HG03039 (cell line): Measurements from ENCODE around the gene RAB10.
"Not testable (repeated sequence)": the region's sequence is repeated elsewhere in the genome, so short reads cannot be mapped to it uniquely, and the experiment has no call there.

Source experiments
- ATAC-seq: cut with Tn5 transposase; IDR thresholded peaks from one replicate; pipeline ENCODE4 v1.9.1; 2021; ENCODE audit warnings: mild to moderate bottlenecking, moderate library complexity; ENCODE audit not compliant: unreplicated experiment

The RAB10 gene

DNA sequence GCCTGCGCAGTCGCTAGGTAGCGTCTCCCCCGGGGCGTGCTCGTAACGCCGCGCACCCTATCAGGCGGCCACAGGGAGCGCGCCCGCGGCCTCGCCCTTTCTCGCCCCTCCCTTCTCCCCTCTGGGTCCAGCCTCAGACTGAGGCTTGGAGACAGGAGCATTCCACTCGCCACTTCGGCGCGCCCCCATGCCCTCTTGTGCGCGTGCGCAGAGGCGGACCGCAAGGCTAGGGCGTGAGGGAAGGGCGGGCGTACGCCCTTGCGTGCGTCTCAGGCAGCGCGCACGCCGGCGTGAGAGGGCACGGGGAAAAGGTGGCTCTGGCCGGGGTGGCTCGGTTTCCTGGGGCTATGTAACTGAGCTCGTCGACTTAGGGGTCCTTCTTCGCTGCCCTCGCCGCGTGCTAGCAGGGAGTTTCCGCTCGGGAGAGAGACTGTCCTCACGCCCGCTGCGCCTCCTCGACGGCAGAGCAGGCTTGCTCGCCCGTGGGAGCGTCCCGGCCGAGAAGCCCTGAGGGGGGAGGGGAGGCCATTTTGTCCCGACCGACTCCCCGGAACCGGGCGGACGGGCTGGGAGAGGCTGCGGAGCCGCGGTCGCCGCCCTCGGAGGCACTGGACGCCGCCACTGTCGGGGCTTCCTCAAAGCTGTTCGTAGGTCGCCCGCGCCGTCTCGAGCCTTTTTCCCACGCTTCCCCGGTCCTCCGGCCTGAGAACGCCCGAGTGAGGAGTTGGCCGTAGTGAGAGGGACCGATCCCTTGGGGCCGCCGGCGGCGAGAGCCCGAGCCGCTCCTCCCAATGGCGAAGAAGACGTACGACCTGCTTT is at the start of gene RAB10:
Gene RAB10 (plus strand): TSS at position 267 of the 819 bp plus-strand sequence. CDS start 525 bp downstream, at position 792.
- peak; percentile 93 for ATAC-seq

DNA sequence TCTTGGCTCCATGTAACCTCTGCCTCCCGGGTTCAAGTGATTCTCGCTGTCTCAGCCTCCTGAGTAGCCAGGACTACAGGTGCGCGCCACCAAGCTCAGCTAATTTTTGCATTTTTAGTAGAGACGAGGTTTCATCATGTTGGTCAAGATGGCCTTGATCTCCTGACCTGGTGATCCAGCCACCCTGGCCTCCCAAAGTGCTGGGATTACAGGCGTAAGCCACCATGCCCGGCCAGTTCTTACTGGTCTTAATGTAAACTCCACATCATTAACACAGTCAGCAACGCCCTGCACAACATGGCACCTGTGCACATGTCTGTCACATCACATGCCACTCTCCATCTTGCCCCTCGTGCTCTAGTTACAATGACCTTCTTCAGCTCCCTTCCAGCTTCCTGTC is 45.8 kb upstream of the RAB10 start:
- no peak for ATAC-seq

DNA sequence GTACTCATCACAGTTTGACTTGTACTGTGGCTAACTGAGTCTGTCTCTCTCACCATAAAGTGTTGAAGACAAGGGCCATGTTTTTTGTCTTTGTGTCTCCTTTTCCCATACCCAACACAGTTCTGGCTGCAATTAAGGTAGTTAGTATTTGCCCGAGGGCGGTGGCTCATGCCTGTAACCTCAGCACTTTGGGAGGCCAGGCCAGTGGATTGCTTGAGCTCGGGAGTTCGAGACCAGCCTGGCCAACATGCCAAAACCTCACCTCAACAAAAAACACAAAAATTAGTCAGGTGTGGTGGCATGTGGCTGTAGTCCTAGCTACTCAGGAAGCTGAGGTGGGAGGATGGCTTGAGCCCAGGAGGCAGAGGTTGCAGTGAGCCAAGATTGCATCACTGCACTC is 44.7 kb upstream of the RAB10 start:
- ATAC-seq, result no peak

DNA sequence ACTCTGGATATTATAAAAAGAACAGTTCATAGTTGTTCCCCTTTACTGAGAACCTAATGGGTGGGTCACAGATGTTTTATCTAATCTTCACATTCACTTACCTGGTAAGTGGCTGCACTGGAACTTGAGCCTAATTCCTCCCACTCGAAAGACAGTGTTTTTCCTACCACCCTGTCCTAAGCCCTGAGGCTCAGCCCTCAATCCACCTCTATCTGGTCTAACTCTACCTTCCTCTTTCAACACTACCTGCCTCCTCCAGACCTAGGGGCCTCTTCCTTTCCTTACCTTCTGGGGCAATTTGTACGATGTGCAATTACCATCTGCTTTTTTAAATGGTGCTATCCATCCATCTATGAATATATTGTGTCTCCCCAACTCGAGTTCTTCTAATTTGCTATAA is 41.9 kb upstream of the RAB10 start:
- ATAC-seq, result no peak

- no peak for ATAC-seq
Observed at GRCh38 chr2:25992556-25992955, 41.3 kb upstream of the RAB10 start.

DNA sequence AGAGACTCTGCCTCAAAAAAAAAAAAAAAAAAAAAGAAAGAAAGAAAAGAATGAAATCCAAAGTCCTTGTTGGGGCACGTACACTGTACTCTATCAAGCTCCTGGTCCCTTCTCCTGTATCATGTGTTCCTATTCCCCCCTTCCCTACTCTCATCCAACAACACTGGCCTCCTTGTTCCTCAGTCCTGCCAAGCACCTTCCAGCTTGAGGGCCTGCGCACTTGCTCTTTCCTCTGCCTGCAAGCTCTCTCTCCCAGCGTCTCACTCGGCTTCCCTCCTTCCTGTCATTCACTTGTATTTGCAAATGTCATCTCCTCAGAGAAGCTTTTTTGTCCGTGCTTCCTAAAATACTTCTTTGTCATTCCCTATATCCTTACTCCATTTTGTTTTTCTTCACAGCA is 40.8 kb upstream of the RAB10 start:
- no peak for ATAC-seq

DNA sequence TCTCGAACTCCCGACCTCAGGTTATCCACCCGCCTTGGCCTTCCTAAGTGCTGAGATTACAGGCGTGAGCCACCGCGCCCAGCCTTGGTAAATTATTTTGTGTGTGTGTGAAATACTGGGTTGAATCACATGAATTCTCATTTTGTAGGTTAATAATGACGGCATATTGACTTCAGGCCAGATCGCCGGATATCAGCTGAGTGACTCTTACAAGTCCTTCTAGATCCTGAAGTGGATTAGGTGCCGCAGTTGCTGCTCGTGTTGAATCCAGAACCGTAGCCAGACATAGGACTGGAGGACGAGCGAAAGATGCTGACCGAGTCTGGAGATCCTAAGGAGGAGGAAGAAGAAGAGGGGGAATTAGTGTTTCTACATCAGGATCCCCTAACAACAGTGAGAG is 39.4 kb upstream of the RAB10 start:
- ATAC-seq, result no peak

GRCh38 chr2:25996844-25997243 is 37.0 kb upstream of the RAB10 start:
- ATAC-seq, result no peak

GRCh38 chr2:25998816-25999383 is 35.0 kb upstream of the RAB10 start:
- ATAC-seq, result not testable (repeated sequence)

DNA sequence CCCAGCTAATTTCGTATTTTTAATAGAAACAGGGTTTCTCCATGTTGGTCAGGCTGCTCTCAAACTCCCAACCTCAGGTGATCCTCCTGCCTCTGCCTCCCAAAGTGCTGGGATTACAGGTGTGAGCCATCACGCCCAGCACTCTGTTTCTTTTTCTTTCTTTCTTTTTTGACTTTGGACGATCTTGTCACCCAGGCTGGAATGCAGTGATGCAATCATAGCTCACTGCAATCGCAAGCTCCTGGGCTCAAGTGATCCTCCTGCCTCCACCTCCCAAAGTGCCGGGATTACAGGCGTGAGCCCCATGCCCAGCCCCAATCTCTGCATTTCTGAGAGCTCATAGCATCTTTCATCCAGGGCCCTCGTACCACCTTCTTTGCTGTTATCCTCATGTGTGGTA is 34.5 kb upstream of the RAB10 start:
- not testable (repeated sequence) for ATAC-seq

DNA sequence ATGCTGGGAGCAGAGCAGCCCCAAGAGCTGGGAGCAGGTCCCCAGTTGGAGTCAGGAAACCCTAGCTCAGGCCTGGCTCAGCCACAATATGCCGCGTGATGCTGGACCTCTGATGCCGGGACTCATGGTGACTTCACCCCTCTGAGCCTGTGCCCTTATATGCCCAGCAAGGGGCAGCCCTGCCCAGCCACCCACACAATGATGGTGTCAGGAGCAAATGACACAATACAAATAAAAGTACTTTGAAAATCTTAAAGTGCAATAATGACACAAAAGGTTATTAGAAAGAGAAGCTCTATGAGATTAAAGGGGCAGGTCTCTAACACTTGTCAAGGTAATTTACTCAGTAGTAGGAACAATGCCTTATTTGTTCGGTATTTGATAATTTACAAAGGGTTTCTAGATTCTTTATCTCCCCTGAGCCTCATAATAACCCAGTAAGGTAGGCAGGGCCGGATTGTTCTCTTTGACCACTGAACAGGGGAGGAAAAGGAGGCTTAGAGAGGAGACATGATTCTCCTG is 33.3 kb upstream of the RAB10 start:
- no peak for ATAC-seq

DNA sequence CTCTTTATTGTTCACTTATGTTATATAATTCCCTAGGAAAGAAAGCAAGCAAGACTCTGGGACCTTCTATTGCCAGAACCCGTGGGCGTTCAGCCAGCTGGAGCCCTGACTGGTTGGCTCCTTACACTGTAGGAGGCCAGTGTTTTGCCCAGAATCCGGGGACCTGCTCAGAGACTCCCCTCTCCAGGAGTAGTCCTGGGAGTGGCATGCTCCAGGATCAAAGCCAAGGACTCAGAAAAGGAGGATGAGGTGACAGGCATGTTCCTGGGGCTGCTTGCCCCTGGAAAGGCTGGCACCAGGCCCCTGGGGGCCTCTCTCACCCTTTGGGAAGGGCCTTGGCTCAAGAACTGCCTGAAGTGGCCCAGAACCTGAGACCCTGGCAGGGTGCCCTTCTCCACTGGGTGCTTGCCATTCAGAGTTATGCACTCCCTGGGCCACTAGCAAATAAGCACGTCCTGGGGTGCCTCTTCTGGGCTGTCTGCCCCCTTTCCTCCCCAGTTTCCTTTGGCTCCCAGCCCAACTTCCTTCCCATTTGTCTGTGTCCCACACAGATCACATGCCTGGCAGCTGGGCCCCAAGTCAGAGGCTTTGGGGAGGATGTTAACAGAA is 32.0 kb upstream of the RAB10 start:
- no peak for ATAC-seq

- no peak for ATAC-seq
Observed at GRCh38 chr2:26002632-26003310, 31.1 kb upstream of the RAB10 start.

GRCh38 chr2:26008095-26008494 is 25.8 kb upstream of the RAB10 start:
- ATAC-seq, result no peak

GRCh38 chr2:26008851-26009566 is 24.9 kb upstream of the RAB10 start:
- ATAC-seq, result no peak

DNA sequence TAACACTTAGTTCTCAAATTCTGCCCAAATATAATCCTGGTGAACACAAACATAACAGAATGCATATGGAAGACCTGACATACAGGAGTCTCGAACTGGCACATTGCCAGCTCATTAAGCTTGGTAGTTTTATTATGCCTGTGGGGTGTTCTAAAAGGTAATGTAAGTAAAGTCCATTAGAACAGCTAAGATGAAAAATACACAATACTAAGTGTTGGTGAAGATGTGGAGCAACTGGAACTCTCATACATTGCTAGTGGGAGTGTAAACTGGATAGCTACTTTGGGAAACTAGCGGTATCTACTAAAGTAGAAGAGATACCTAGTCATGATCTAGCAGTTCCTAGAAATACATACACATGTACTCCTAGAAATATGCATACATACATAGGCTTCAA is 24.3 kb upstream of the RAB10 start:
- no peak for ATAC-seq

GRCh38 chr2:26010943-26011342 is 22.9 kb upstream of the RAB10 start:
- ATAC-seq, result no peak

- ATAC-seq, result no peak
Observed at GRCh38 chr2:26011609-26011989, 22.3 kb upstream of the RAB10 start.

- no peak for ATAC-seq
Observed at GRCh38 chr2:26011990-26012856, 21.7 kb upstream of the RAB10 start.

DNA sequence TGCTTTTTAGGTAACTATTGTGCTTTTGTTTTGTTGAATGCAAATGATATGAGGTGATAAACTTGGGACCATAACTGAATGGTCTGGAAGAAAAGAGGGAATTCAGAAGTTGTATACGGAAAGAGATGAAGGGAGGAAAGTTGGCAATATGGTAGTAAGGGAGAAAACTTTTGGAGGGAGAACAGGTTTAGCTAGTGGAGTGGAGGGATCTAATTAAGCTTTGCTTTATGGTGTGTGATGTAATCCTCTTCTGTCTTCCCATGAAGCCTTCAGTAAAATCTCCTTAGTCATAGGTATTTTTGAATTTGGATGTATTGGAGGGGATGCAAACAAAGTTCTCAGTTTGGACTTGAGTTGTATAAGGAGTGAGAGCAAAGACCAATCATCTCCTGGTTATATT is 20.2 kb upstream of the RAB10 start:
- no peak for ATAC-seq
